ENCODE data around the gene ZMYND8.
"Not testable (repeated sequence)": the region's sequence is repeated elsewhere in the genome, so short reads cannot be mapped to it uniquely, and the experiment has no call there.

The ZMYND8 gene

GRCh38 chr20:47266847-47267515 lies 89.5 kb downstream of the ZMYND8 start:
- no peak overlapping the region for H3K4me3 ChIP-seq (ENCODE audit: low read depth, low read length)
- no peak for TF ChIP-seq CTCF (IDR thresholded peaks at IDR 0.05; ENCODE audit: borderline replicate concordance, insufficient read depth, low read depth, low read length)

- TF ChIP-seq CTCF (IDR thresholded peaks at IDR 0.05; ENCODE audit: borderline replicate concordance, insufficient read depth, low read depth, low read length), result no peak
- H3K4me3 ChIP-seq (ENCODE audit: low read depth, low read length), result no peak overlapping the region
Observed at GRCh38 chr20:47265984-47266383, 90.5 kb downstream of the ZMYND8 start.

DNA sequence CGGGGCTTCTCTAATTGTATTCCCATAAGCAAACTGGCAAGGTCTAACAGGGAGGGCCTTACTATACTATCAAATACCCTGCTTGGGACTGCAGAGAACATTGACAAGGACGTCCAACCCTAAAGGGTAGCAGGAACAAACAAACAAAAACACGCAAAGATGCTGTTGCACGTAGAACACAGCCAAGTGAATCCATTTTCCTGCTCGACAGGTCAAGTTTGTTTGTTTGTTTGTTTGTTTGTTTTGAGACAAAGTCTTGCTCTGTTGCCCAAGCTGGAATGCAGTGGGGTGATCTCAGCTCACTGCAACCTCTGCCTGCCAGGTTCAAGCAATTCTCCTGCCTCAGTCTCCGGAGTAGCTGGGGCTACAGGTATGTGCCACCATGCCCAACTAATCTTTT lies 91.3 kb downstream of the ZMYND8 start:
- H3K4me3 ChIP-seq (ENCODE audit: low read depth, low read length), result no peak overlapping the region
- no peak for TF ChIP-seq CTCF (IDR thresholded peaks at IDR 0.05; ENCODE audit: borderline replicate concordance, insufficient read depth, low read depth, low read length)

DNA sequence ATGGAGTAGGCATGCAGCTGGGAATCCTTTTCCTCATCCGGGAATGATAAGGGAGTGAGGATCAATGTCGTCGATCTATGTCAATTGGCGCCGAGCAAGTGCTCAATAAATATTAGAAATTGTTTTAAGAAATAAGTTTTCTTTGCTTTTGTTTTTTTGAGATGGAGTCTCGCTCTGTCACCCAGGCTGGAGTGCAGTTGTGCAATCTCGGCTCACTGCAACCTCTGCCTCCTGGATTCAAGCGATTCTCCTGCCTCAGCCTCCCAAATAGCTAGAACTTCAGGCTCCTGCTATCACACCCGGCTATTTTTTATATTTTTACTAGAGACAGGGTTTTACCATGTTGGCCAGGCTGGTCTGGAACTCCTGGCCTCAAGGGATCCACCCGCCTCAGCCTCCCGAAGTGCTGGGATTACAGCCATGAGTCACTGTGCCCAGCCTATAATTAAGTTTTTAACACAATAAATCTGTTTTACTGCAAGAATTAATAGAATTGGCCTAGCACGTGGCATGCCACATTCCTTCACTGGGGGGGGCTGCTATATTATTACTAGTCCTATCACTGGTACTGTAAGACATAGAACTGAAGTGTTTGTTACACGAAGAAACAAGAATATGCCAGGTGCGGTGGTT lies 92.2 kb downstream of the ZMYND8 start:
- not testable (repeated sequence) for H3K4me3 ChIP-seq (ENCODE audit: low read depth, low read length)

DNA sequence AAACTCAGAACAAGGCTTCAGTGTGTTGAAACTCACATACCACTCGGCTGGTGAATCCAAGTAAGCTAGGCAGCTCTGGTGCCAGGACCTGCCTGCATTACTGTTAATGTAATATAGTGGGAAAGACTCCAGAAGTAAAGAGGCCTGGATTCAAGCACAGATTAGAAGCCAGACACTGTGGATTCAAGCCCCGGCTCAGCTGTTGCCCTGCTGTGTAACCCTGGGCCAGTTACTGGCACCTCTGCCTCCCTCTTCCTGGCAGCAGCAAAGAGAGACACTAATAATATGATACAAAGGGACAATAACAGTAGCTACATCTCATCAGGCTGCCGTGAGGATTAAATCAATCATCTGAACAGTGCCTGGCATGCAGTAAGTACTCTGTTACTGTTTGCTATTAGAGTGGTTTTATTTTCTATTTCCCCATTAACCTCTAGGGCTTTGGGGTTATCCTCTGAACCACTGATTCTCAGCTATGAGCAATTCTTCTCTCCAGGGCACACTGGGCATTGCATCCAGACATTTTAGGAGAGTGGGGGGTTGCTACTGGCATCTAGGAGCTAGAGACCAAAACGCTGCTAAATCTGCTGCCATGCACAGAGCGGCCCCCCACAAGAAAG lies 92.9 kb downstream of the ZMYND8 start:
- no peak overlapping the region for H3K4me3 ChIP-seq (ENCODE audit: low read depth, low read length)
- no peak for TF ChIP-seq CTCF (IDR thresholded peaks at IDR 0.05; ENCODE audit: borderline replicate concordance, insufficient read depth, low read depth, low read length)

GRCh38 chr20:47263080-47263464 lies 93.4 kb downstream of the ZMYND8 start:
- TF ChIP-seq CTCF (IDR thresholded peaks at IDR 0.05; ENCODE audit: borderline replicate concordance, insufficient read depth, low read depth, low read length), result no peak
- H3K4me3 ChIP-seq (ENCODE audit: low read depth, low read length), result no peak overlapping the region

GRCh38 chr20:47262365-47263013 lies 94.0 kb downstream of the ZMYND8 start:
- TF ChIP-seq CTCF (IDR thresholded peaks at IDR 0.05; ENCODE audit: borderline replicate concordance, insufficient read depth, low read depth, low read length), result no peak
- H3K4me3 ChIP-seq (ENCODE audit: low read depth, low read length), result no peak overlapping the region

Data from GM12875 (cell line).